MV-4-11 (cell line): ENCODE results near the gene RBMS2.

Experiments
- DNase-seq: peaks from one replicate; lab custom pipeline; 2025; lab: John Stamatoyannopoulos, UW

RBMS2 gene

GRCh38 chr12:56581418-56582145 lies 60.0 kb downstream of the RBMS2 start:
- DNase-seq = no peak

DNA sequence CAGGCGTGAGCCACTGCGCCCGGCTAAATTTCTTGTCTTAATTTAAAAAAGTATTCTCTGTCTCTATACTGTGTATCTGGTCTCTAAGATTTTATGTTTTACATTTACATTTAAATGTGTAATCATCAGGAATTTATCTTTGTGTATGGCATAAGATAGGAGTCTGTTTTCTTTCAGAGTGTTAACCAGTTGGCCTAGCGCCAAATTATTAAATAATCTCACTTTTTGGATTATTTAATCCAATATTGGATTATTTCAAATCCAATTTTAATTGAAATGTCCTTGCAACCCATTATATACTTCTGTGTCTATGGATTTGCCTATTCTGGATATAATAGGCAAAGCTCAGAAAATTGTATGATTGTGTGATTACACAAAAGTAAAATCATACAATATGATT lies 63.5 kb downstream of the RBMS2 start:
- DNase-seq = no peak

DNA sequence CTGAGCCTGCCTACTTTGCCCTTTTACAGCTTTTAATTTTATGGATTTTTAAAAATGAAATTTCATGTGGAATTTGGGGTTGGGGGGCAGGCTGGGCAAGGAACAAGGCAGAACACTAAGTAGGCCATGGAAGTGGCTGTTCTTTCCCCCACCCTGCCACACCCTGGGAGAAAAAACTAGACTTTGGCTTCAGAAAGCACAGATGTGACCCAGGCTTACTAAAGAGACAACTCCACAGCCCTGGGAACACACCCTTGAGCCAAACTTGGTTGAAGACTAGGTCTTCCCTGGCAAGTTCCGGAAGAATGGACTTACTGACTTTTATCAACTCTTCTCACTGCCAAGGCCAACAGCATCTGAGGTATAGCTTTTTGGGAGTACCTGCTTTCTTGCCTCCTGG lies 68.2 kb downstream of the RBMS2 start:
- DNase-seq = no peak

DNA sequence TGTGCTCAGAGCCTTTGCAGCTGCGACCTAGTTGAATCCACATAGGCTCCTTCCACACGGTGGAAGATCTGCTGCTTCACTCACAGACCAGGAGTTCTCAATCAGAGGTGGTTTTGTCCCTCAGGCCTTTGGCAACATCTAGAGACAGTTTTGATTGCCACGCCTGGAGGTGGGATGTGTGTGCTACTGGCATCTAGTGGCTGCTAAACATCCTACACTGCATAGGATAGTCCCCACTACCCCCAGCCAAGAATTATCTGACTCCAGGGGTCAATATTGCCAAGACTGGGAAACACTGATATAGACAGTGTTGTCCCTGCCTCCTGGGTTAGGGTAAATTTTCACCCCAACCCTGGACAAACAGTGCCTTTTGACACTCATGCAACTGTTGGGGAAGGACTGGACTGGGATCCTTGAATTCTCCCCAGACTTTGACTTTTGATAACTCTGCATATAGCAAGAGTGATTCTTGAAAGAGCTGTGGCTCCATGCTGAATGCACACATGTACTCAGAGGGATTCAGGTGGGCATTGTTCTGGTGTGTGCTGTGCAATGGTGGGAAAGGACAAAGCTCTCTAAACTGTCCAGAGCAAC lies 68.7 kb downstream of the RBMS2 start:
- peak; percentile 14 for DNase-seq

GRCh38 chr12:56591126-56591525 lies 69.5 kb downstream of the RBMS2 start:
- no peak for DNase-seq

- DNase-seq = no peak
Measured at GRCh38 chr12:56591961-56592360, 70.3 kb downstream of the RBMS2 start.

DNA sequence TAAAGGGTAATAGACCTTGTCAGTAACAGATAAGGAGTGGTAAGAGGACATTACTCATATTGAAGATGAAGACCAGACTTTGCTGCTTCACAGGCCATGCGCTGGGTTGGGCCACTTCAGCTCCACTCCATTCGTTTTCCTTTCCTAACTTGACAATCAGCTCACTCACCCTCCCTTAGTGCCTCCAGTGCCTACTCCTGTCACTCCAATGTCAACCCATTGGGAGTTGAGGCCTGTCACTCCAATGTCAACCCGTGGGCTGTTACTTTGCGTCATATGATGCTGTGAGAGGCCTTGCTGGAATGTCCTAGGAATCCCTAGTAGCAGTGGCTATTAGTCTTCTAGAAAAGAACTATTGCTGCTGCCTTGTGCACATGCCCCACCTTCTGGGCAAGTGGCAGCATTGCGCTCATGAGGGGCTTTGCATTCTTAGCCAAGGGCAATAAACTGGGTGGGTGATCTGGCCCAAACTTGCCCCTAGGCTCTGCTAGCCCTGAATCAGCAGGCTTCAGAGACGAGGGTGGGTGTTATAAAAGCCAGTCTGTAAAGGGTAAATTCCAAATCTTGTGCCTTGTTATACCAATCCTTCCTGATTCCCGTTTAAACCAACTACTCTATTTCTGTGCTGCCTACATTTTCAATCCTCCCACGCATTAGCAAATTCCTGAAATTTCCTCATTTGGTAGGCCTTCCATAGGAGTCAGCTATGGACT lies 72.4 kb downstream of the RBMS2 start:
- peak; percentile 30 for DNase-seq

DNA sequence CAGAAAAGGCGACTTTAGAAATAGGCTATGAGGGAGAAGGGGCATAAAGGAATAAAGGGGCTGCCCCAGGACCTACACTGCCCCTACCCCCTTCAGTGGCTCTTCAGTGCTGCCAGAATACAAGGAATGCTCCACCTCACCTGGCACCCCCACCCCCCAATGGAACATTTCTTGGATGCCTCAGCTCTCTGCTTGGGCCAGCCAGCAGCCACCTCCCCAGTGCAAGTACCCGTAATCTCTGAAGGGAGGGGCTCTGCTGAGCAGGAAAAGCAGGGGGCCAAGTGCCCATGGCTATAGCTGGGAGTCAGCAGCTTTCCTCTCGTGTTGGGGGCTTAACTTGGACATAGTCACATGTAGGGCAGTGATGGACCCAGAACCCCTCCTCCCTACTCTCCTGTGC lies 75.2 kb downstream of the RBMS2 start:
- no peak for DNase-seq

GRCh38 chr12:56599041-56599440 lies 77.4 kb downstream of the RBMS2 start:
- no peak for DNase-seq

DNA sequence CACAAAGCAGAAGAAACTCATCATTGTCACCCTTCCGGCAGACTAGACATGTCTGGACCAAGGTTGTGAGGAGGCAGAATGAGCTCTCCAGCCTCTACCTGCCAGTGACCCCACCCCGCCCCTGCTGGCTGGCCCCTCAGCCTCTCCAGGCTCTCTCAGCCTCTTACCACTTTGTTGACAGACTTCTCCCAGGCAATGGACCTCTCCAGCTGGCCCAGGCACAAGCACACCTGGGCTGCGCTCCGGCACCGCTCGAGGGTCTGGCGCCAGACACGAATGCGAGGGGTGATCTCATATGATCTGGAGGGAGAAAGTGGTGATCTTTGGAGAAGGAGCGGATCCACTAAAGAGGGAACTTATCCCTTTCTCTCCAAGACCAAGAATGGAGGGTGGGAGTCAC lies 78.2 kb downstream of the RBMS2 start:
- no peak for DNase-seq

GRCh38 chr12:56600753-56601152 lies 79.1 kb downstream of the RBMS2 start:
- DNase-seq = no peak

- DNase-seq = no peak
Measured at GRCh38 chr12:56601503-56601902, 79.9 kb downstream of the RBMS2 start.

- DNase-seq = no peak
Measured at GRCh38 chr12:56602239-56602638, 80.6 kb downstream of the RBMS2 start.

DNA sequence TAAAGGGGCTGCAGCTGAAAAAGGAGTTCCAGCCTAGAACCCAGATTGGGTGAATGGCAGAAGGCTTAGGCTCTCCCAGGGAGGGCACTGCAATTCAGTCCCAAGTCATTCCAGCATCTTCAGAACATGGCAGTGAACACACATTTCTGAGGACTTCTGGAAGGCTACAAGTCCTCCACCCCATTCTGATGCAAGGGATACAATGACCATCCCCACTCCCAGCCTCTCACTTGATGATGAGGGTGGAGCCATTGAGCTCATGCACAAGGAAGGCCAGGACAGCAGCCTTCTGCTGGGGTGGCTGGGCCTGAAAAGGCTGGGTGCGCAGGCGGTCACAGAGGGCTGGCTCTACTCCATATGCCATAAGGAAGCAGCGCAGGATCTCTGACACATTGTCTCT lies 82.7 kb downstream of the RBMS2 start:
- DNase-seq = no peak

GRCh38 chr12:56614627-56615026 lies 93.0 kb downstream of the RBMS2 start:
- no peak for DNase-seq

GRCh38 chr12:56616244-56616643 lies 94.6 kb downstream of the RBMS2 start:
- no peak for DNase-seq

DNA sequence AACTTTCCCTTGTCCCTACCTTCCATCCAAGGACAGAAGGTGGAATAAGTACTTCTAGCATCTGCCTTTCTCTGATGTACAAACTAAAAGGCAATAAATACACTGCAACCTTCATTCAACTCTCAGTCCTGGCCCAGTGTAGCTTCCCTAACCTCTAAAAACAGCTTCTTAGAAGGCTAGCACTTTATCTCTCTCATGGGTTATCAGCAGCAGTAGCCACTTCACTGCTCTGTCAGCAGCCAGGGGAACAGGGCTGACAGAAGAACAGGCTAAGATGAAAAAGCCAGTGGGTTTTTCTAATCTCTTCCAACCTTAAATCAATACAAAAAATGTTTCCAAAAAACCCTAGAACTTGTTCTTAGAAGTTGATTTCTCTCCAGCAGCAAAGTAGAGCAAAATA lies 95.3 kb downstream of the RBMS2 start:
- no peak for DNase-seq

GRCh38 chr12:56622535-56622934 lies 100.9 kb downstream of the RBMS2 start:
- DNase-seq = no peak

DNA sequence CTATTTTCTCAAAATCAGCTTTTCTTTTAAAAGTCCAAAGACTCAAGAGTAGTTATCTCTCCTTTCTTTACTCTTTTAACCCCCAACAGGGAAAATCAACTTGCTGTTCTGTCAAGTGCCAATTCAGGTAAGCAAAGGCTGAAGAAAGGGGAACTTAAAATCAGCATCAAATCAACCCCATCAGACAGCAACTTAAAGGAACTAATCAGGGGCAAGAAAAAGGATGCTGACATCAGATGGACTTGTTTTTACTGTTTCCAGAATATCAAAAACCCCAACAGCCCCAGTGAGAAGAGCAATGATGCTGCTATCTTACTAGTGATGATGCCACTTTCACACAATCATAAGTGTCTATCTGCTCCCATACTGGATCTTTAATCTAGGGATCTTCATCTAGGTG lies 105.1 kb downstream of the RBMS2 start:
- DNase-seq = no peak

DNA sequence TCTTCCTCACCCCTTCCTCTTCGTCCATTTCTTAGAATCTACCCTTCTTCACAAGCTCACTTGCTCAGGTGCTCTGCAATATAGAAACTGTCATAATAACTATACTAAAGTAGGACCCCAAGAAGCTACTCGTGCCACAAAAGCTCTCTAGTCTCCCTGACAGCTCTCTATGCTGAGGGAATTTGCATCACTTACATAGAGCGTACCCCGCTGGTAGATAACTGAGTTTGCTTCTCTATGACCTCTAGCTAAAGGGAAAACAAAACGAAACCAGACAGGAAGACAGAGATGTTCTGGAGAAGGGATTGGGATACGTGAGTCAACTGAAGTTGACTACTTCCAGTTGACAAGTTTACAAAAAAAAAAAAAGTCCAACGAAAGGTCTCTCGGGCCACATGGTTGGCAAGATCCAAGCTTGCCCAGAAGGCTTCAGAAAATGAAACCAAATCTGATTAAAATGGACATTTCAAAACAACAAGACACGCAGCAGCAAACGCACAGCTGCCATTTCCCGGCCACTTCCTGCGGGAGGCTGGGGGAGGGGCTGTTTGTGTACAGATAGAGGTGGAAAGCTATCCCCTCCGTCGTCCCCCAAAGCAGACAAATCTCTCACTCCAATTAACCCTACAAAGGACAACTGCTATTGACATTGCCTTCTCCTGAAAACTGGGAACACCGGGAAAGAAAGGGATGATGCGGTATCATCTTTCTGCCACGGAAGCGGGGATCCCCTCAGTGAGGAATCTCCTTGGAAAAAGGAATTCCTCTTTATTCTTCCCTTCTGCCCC lies 107.2 kb downstream of the RBMS2 start:
- peak; percentile 63 for DNase-seq

DNA sequence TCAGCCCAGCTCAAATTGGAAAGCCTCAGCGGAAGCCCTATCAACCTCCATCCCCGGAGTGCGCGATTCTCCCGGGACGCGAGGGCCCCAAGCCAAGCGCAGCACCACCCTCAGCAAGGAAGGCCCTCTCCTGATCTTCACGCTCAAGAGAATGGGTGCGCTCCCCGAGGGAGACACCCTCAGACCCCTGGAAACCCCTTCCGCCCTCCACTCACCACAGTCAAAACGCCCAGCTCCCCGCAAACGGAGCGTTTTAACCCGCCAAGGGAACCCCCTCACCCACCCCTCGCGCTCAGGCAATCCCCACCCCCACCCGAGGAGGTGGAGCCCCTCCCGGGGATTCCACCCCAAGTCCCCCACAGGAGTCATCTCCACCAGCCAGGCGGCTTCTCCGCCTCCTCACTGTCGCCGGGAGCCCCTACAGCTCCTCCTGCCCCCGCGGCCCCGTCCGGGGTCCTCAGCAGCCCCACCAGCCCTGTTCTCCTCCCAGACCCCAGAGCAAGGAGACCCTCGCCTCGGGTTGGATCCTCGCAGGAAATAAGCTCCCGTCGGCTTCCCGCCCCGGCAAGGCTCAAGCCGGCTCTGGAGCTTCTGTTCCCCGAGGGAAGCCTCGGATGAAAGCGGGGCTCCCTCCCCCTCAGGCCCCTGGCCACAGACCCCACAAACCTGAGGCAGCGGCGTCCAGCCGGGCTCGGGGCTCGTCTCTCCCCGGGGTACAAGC lies 108.0 kb downstream of the RBMS2 start:
- DNase-seq = no peak

DNA sequence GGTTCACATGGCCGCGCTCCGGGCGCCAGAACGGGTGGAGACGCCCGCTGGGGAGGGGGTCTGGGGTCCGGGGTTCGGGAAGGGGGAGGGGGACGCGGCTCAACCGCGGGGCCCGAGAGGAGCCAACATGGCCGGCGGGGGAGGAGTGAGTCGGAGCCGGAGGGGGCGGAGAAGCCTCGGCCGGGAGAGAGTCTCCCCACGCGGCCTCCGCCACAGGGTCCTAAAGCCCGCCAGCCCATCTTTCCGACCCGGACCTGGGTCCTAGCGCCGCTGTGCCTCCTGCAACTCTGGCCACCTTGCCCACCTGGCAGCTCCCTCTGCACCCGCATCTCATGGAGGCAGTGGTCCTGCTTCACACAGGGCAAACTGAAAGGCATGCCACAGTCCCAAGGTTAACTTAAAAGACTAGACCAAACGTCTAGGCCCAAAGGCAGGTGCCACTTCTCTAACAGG lies 108.6 kb downstream of the RBMS2 start, which contains the start of gene BAZ2A:
TSS of gene BAZ2A (minus strand) at position 147 of the 453 bp plus-strand sequence. CDS start 12,796 bp downstream, outside the sequence.
- peak; percentile 74 for DNase-seq
